Lower lobe of right lung (tissue), 2 donors: ENCODE measurements around the gene PPP1R15A. TPM values are rescaled to one million over a fixed set of nuclear protein-coding genes. Genes with fewer than 3 reads are reported as not detected.
"Not testable (repeated sequence)": the region's sequence is repeated elsewhere in the genome, so short reads cannot be mapped to it uniquely, and the experiment has no call there.

Source experiments
- ATAC-seq, 2 donors: fragments of 200-7000 bp; cut with Tn5 transposase; one replicate each; pipeline ENCODE4 v1.9.1; 2020 to 2022; ENCODE audit warnings: mild to moderate bottlenecking in 2 of 2, moderate library complexity in 2 of 2
- DNase-seq: peaks from one replicate; pipeline ENCODE4 v3.0.0-alpha.2; 2020
- H3K27ac ChIP-seq: fragments of 200-600 bp; one replicate; pipeline ENCODE4 v1.8.0; 2022
- H3K27me3 ChIP-seq: fragments of 200-600 bp; one replicate; pipeline ENCODE4 v1.8.0; 2022; ENCODE audit warnings: low read depth
- H3K36me3 ChIP-seq: fragments of 200-600 bp; one replicate; pipeline ENCODE4 v1.8.0; 2022; ENCODE audit warnings: mild to moderate bottlenecking
- H3K4me1 ChIP-seq: fragments of 200-600 bp; one replicate; pipeline ENCODE4 v1.8.0; 2022
- H3K4me3 ChIP-seq: fragments of 200-600 bp; one replicate; pipeline ENCODE4 v1.8.0; 2022; ENCODE audit warnings: mild to moderate bottlenecking
- H3K9me3 ChIP-seq: fragments of 200-600 bp; one replicate; pipeline ENCODE4 v1.8.0; 2022
- intact Hi-C: fragments of 100-400 bp; cut with DNase I; formaldehyde crosslinking; loops from one replicate; pipeline ENCODE4 v1.11.0; 2022
- total RNA-seq: library from RNA; stranded (reverse); fragmentation: NEBNext Ultra II Directional; extraction: Animal tissue kit (Norgen Biotek cat#: 25700); gene quantifications from one replicate; pipeline ENCODE4 v1.2.1, GENCODE V29; 2021
- TF ChIP-seq, protein P1 (sequence below): fragments of 200-600 bp; IDR thresholded peaks from one replicate; pipeline ENCODE4 v1.8.0; 2022; ENCODE audit warnings: antibody characterized with exemption, mild to moderate bottlenecking
- donor health status: DM: no; HTN: yes; CAD: no; lungs with severe emphysema.

PPP1R15A gene
- total RNA-seq, 1 donor from 2014 or later = 80.4 TPM

- H3K27me3 ChIP-seq = no peaks in the 10 kb centered on the region
- intact Hi-C loops = no loop called here
- H3K9me3 ChIP-seq = no peaks in the 10 kb centered on the region
- no peak overlapping the region for H3K4me3 ChIP-seq
- no peaks in the 10 kb centered on the region for H3K4me1 ChIP-seq
- ATAC-seq (no peak), DNase-seq (no peak)
- TF ChIP-seq, protein P1, sequence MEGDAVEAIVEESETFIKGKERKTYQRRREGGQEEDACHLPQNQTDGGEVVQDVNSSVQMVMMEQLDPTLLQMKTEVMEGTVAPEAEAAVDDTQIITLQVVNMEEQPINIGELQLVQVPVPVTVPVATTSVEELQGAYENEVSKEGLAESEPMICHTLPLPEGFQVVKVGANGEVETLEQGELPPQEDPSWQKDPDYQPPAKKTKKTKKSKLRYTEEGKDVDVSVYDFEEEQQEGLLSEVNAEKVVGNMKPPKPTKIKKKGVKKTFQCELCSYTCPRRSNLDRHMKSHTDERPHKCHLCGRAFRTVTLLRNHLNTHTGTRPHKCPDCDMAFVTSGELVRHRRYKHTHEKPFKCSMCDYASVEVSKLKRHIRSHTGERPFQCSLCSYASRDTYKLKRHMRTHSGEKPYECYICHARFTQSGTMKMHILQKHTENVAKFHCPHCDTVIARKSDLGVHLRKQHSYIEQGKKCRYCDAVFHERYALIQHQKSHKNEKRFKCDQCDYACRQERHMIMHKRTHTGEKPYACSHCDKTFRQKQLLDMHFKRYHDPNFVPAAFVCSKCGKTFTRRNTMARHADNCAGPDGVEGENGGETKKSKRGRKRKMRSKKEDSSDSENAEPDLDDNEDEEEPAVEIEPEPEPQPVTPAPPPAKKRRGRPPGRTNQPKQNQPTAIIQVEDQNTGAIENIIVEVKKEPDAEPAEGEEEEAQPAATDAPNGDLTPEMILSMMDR = no peak
- H3K36me3 ChIP-seq = peaks cover 97% of the 10 kb centered on the region
- H3K27ac ChIP-seq = no peak overlapping the region
Observed at GRCh38 chr19:48918071-48918470, 45.9 kb downstream of the PPP1R15A start.

DNA sequence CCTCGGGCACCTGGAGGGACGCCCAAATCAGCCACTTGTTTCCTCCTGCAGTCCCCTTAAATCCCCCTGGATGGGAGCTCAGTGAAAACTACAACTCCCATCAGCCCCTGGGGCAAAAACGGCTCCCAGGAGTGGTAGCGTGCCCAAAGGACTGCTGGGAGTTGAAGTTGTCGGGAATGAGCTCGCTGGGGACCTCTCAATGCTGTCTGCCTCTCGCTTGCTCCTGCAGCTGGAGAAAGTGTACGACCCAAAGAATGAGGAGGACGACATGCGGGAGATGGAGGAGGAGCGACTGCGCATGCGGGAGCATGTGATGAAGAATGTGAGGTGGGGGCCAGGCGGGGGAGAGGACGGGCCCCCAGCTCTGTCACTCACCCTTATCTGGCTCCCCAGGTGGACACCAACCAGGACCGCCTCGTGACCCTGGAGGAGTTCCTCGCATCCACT is 46.6 kb downstream of the PPP1R15A start:
- H3K36me3 ChIP-seq = peaks cover 92% of the 10 kb centered on the region
- TF ChIP-seq, protein P1 = no peak
- intact Hi-C loops = no loop called here
- no peaks in the 10 kb centered on the region for H3K9me3 ChIP-seq
- H3K4me3 ChIP-seq = no peak overlapping the region
- H3K27me3 ChIP-seq = no peaks in the 10 kb centered on the region
- ATAC-seq (no peak), DNase-seq (no peak)
- H3K27ac ChIP-seq = no peak overlapping the region
- H3K4me1 ChIP-seq = no peaks in the 10 kb centered on the region

GRCh38 chr19:48919271-48919670 is 47.0 kb downstream of the PPP1R15A start:
- H3K9me3 ChIP-seq, intact Hi-C loops, H3K27ac ChIP-seq, H3K27me3 ChIP-seq, H3K4me3 ChIP-seq, ATAC-seq, DNase-seq, H3K4me1 ChIP-seq: not testable (repeated sequence)
- peaks cover 87% of the 10 kb centered on the region for H3K36me3 ChIP-seq

- ATAC-seq = no peak
- Histone ChIP-seq H3K4me3 (no peak overlapping the region), H3K27me3 (no peaks in the 10 kb centered on the region), H3K27ac (no peak overlapping the region), H3K4me1 (no peaks in the 10 kb centered on the region), H3K9me3 (no peaks in the 10 kb centered on the region), H3K36me3 (peaks cover 70% of the 10 kb centered on the region)
- TF ChIP-seq, protein P1 = no peak
- DNase-seq = no peak
- intact Hi-C loops = no loop called here
Observed at GRCh38 chr19:48920949-48921348, 48.7 kb downstream of the PPP1R15A start.

DNA sequence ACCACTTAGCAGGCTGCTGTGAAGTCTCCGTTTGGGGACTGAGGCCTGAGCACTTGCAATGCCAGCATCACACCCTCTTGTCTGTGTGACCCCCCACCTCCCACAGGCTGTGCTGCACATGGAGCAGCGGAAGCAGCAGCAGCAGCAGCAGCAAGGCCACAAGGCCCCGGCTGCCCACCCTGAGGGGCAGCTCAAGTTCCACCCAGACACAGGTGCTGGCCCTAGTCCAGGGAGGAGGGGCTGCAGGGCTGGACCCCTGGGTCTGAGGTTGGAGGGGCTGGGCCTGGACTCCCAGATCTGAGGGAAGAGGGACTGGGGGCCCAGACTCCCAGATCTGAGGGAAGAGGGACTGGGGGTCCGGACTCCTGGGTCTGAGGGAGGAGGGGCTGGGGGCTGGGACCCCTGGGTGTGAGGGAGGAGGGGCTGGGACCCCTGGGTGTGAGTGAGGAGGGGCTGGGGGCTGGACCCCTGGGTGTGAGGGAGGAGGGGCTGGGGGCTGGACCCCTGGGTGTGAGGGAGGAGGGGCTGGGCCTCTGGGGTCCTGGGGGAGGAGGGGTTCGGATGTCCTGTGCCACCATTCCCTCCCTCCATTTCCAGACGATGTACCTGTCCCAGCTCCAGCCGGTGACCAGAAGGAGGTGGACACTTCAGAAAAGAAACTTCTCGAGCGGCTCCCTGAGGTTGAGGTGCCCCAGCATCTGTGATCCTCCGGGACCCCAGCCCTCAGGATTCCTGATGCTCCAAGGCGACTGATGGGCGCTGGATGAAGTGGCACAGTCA is 49.7 kb downstream of the PPP1R15A start:
- H3K9me3 ChIP-seq = no peaks in the 10 kb centered on the region
- DNase-seq (no peak), ATAC-seq (no peak)
- peaks cover 61% of the 10 kb centered on the region for H3K36me3 ChIP-seq
- H3K27me3 ChIP-seq = no peaks in the 10 kb centered on the region
- no peak overlapping the region for H3K4me3 ChIP-seq
- intact Hi-C loops = no loop called here
- H3K4me1 ChIP-seq = peaks cover 9% of the 10 kb centered on the region
- no peak overlapping the region for H3K27ac ChIP-seq
- TF ChIP-seq, protein P1 = no peak
